ENCODE data around the gene CARM1.

GRCh38 chr19:10961073-10961860 lies 89.9 kb downstream of the CARM1 start:
- TF ChIP-seq CTCF (IDR thresholded peaks at IDR 0.05; ENCODE audit: insufficient read depth, low read length, poor library complexity, severe bottlenecking) (no peak), EZH2phosphoT487 (conservative IDR thresholded peaks at IDR 0.05; ENCODE audit: low read length) (no peak)

Data from SU-DHL-6 (cell line).